ENCODE measurements around the gene NRXN3. TPM values are rescaled to one million over a fixed set of nuclear protein-coding genes. Genes with fewer than 3 reads are reported as not detected.

The NRXN3 gene
- total and polyA plus RNA-seq, 2 of the 4 experiments (the other 2 are of a cell fraction) = 4.8 to 25.1 TPM

DNA sequence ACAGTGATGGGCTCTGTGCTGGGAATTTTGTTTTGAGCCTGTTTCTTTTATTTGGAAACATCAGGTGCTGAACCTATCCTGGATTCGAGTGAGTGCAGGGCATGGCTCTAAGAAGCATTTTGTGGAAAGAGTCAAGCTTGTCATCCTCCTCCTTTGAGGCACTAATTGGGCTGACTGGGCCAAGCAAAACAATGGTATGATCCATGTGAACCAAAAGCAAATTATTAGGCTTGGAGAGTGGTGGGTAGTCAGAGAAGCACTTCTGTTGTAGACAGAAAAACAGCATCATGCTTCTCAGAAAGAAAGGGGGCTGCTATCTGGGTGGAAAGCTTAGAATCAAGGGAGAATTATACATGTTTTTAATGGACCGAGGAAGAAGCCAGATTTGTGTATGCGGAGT, 1559.6 kb downstream of the NRXN3 start:
- Histone ChIP-seq H3K4me2 (ENCODE audit: low read depth, low read length) (no peak overlapping the region), H3K4me1 (ENCODE audit: control insufficient read depth, insufficient read depth, low read length) (no peaks in the 10 kb centered on the region), H3K36me3 (ENCODE audit: control insufficient read depth, insufficient read depth, low read length) (no peaks in the 10 kb centered on the region), H3K14ac (replicated peaks; ENCODE audit: low read depth, low read length) (no peak overlapping the region), H2AK5ac (ENCODE audit: low read depth, low read length) (no peak overlapping the region), H2BK15ac (ENCODE audit: low read depth, low read length) (no peak overlapping the region), H2AFZ (replicated peaks; ENCODE audit: low read length, poor library complexity) (no peak overlapping the region), H2AK9ac (replicated peaks; ENCODE audit: low read depth, low read length, poor library complexity) (no peak overlapping the region), H3K56ac (ENCODE audit: extremely low read depth, insufficient read depth, low read length) (no peak overlapping the region), H2BK5ac (ENCODE audit: low read depth, low read length, poor library complexity, severe bottlenecking) (no peak overlapping the region), H2BK20ac (ENCODE audit: low read depth, low read length) (no peak overlapping the region), H3K27me3 (ENCODE audit: control insufficient read depth, insufficient read depth, low read length) (no peaks in the 10 kb centered on the region), H3K9ac (ENCODE audit: low read depth, low read length) (no peak overlapping the region), H3K23ac (ENCODE audit: low read depth, low read length) (no peak overlapping the region), H3K9me3 (ENCODE audit: control insufficient read depth, insufficient read depth, low read length) (no peaks in the 10 kb centered on the region), H3K4ac (ENCODE audit: low read depth, low read length) (no peak overlapping the region), H3K4me3 (ENCODE audit: insufficient read depth, low read depth, low read length) (no peak overlapping the region), H4K20me1 (ENCODE audit: insufficient read depth, low read length) (no peaks in the 10 kb centered on the region), H2BK120ac (ENCODE audit: low read depth, low read length) (no peak overlapping the region), H4K91ac (ENCODE audit: insufficient read depth, low read depth, low read length) (no peak overlapping the region), H3K27ac (ENCODE audit: insufficient read depth, low read length) (no peak overlapping the region), H3K9me1 (ENCODE audit: insufficient read depth, low read length) (no peaks in the 10 kb centered on the region), H3K79me1 (ENCODE audit: low read depth in 1 of 2, low read length in 2 of 2) (no peaks in the 10 kb centered on the region), H4K8ac (ENCODE audit: low read depth in 2 of 2, low read length in 2 of 2) (no peak overlapping the region), H4K5ac (ENCODE audit: low read depth, low read length) (no peak overlapping the region), H3K18ac (ENCODE audit: low read depth, low read length) (no peak overlapping the region)
- ATAC-seq (ENCODE audit: low read depth) = no peak
- in situ Hi-C loops (cut with MboI; ENCODE audit: low sequenced_read_pairs) (no loop called here), dilution Hi-C loops (cut with HindIII; ENCODE audit: low sequenced_read_pairs, unreplicated experiment) (no loop called here), intact Hi-C loops (cut with micrococcal nuclease) (no loop called here)
- no peak for DNase-seq
- 80% methylated on average over 1 of the region's 3 CpGs; no CpG with 5 or more reads in 1 of the 2 experiments for WGBS, 2 experiments (ENCODE audit: extremely low coverage in 2 of 2, insufficient read length in 1 of 2)
- CTCF ChIA-PET = no interaction called here
- TF ChIP-seq FOS (IDR thresholded peaks at IDR 0.05; ENCODE audit: low read depth, low read length) = no peak
- TF ChIP-seq, protein P1, sequence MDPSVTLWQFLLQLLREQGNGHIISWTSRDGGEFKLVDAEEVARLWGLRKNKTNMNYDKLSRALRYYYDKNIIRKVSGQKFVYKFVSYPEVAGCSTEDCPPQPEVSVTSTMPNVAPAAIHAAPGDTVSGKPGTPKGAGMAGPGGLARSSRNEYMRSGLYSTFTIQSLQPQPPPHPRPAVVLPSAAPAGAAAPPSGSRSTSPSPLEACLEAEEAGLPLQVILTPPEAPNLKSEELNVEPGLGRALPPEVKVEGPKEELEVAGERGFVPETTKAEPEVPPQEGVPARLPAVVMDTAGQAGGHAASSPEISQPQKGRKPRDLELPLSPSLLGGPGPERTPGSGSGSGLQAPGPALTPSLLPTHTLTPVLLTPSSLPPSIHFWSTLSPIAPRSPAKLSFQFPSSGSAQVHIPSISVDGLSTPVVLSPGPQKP (IDR thresholded peaks at IDR 0.05; ENCODE audit: borderline replicate concordance, low read depth, low read length) = no peak
- TF ChIP-seq, protein P2, sequence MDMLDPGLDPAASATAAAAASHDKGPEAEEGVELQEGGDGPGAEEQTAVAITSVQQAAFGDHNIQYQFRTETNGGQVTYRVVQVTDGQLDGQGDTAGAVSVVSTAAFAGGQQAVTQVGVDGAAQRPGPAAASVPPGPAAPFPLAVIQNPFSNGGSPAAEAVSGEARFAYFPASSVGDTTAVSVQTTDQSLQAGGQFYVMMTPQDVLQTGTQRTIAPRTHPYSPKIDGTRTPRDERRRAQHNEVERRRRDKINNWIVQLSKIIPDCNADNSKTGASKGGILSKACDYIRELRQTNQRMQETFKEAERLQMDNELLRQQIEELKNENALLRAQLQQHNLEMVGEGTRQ (IDR thresholded peaks at IDR 0.05; ENCODE audit: low read depth, low read length) = no peak
- TF ChIP-seq, protein P3, sequence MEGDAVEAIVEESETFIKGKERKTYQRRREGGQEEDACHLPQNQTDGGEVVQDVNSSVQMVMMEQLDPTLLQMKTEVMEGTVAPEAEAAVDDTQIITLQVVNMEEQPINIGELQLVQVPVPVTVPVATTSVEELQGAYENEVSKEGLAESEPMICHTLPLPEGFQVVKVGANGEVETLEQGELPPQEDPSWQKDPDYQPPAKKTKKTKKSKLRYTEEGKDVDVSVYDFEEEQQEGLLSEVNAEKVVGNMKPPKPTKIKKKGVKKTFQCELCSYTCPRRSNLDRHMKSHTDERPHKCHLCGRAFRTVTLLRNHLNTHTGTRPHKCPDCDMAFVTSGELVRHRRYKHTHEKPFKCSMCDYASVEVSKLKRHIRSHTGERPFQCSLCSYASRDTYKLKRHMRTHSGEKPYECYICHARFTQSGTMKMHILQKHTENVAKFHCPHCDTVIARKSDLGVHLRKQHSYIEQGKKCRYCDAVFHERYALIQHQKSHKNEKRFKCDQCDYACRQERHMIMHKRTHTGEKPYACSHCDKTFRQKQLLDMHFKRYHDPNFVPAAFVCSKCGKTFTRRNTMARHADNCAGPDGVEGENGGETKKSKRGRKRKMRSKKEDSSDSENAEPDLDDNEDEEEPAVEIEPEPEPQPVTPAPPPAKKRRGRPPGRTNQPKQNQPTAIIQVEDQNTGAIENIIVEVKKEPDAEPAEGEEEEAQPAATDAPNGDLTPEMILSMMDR (conservative IDR thresholded peaks at IDR 0.05; ENCODE audit: low read depth, low read length) = no peak
- TF ChIP-seq MAFK (IDR thresholded peaks at IDR 0.05; ENCODE audit: low read depth, low read length) = no peak
- no peak for TF ChIP-seq RCOR1 (IDR thresholded peaks at IDR 0.05; ENCODE audit: insufficient replicate concordance, low read length)
- no peak for TF ChIP-seq RFX5 (IDR thresholded peaks at IDR 0.05; ENCODE audit: low read depth, low read length)
- TF ChIP-seq MXI1 (IDR thresholded peaks at IDR 0.05; ENCODE audit: borderline replicate concordance, low read depth, low read length) = no peak
- TF ChIP-seq NFE2L2 (IDR thresholded peaks at IDR 0.05; ENCODE audit: low read depth, low read length) = no peak
- no peak for TF ChIP-seq BHLHE40 (IDR thresholded peaks at IDR 0.05; ENCODE audit: low read depth, low read length)
- no peak for TF ChIP-seq CEBPB (IDR thresholded peaks at IDR 0.05; ENCODE audit: low read depth, low read length)
- no peak for TF ChIP-seq SMC3 (IDR thresholded peaks at IDR 0.05; ENCODE audit: low read depth, low read length)
- TF ChIP-seq RAD21 (IDR thresholded peaks at IDR 0.05; ENCODE audit: low read length) = no peak
- TF ChIP-seq MAZ (IDR thresholded peaks at IDR 0.05; ENCODE audit: borderline replicate concordance, low read depth, low read length) = no peak
- no peak for TF ChIP-seq CHD1 (IDR thresholded peaks at IDR 0.05; ENCODE audit: low read depth, low read length)
- no peak for TF ChIP-seq POLR2A (IDR thresholded peaks at IDR 0.05; ENCODE audit: low read depth, low read length)
- no TSS peak for BruUV-seq (replicated peaks)
- POLR2A ChIA-PET (ENCODE audit: unreplicated experiment) = no interaction called here

Data from IMR-90 (cell line).